ENCODE results near the gene PPM1F. TPM values are rescaled to one million over a fixed set of nuclear protein-coding genes. Genes with fewer than 3 reads are reported as not detected.
"Not testable (repeated sequence)": the region's sequence is repeated elsewhere in the genome, so short reads cannot be mapped to it uniquely, and the experiment has no call there.

PPM1F gene
- polyA plus RNA-seq, 6 donors from 2014 or later, result 4.9 to 11.5 (median 8.2) TPM

GRCh38 chr22:21910367-21910766 lies 42.3 kb downstream of the PPM1F start:
- H3K36me3 Mint-ChIP-seq; H3K27me3 Mint-ChIP-seq; DNase-seq; H3K9me3 Mint-ChIP-seq; ATAC-seq (ENCODE audit: low read depth in 2 of 2); H3K4me1 Mint-ChIP-seq; H3K4me3 Mint-ChIP-seq: not testable (repeated sequence)
- H3K27ac Mint-ChIP-seq, result peak overlapping the region in 2 of 6 donors; percentile 9 to 69

- H3K4me1 Mint-ChIP-seq, result peaks cover 0 to 6% (median 0%) of the 10 kb centered on the region in 3 donors
- no peaks in the 10 kb centered on the region for H3K36me3 Mint-ChIP-seq
- no peaks in the 10 kb centered on the region for H3K9me3 Mint-ChIP-seq
- DNase-seq, result no peak
- no peak for ATAC-seq (ENCODE audit: low read depth in 2 of 2)
- no peaks in the 10 kb centered on the region for H3K27me3 Mint-ChIP-seq
- H3K4me3 Mint-ChIP-seq, result no peak overlapping the region
- H3K27ac Mint-ChIP-seq, result peak overlapping the region in 1 of 6 donors; percentile 69
Measured at GRCh38 chr22:21909871-21910270, 42.8 kb downstream of the PPM1F start.

GRCh38 chr22:21907638-21908522 lies 44.8 kb downstream of the PPM1F start:
- peaks cover 0 to 7% of the 10 kb centered on the region in 2 donors for H3K36me3 Mint-ChIP-seq
- H3K4me1 Mint-ChIP-seq, result peaks cover 0 to 6% (median 0%) of the 10 kb centered on the region in 3 donors
- DNase-seq (no peak), ATAC-seq (ENCODE audit: low read depth in 2 of 2) (no peak)
- H3K27ac Mint-ChIP-seq, result peak overlapping the region in 1 of 6 donors; percentile 20
- H3K4me3 Mint-ChIP-seq, result peak overlapping the region in 1 of 8 donors; percentile 15
- H3K9me3 Mint-ChIP-seq, result no peaks in the 10 kb centered on the region
- no peaks in the 10 kb centered on the region for H3K27me3 Mint-ChIP-seq

- H3K9me3 Mint-ChIP-seq; H3K27me3 Mint-ChIP-seq; H3K36me3 Mint-ChIP-seq; H3K27ac Mint-ChIP-seq; H3K4me1 Mint-ChIP-seq; DNase-seq; ATAC-seq (ENCODE audit: low read depth in 2 of 2); H3K4me3 Mint-ChIP-seq: not testable (repeated sequence)
Measured at GRCh38 chr22:21905234-21905633, 47.4 kb downstream of the PPM1F start.

- DNase-seq, result no peak
- peaks cover 0 to 3% (median 0%) of the 10 kb centered on the region in 3 donors for H3K4me1 Mint-ChIP-seq
- no peaks in the 10 kb centered on the region for H3K27me3 Mint-ChIP-seq
- H3K36me3 Mint-ChIP-seq, result peaks cover 0 to 7% of the 10 kb centered on the region in 2 donors
- H3K4me3 Mint-ChIP-seq, result no peak overlapping the region
- no peak for ATAC-seq (ENCODE audit: low read depth in 2 of 2)
- H3K9me3 Mint-ChIP-seq, result no peaks in the 10 kb centered on the region
- no peak overlapping the region for H3K27ac Mint-ChIP-seq
Measured at GRCh38 chr22:21904250-21904789, 48.3 kb downstream of the PPM1F start.

- Mint-ChIP-seq H3K27me3 (no peaks in the 10 kb centered on the region), H3K4me1 (peaks cover 0 to 3% (median 0%) of the 10 kb centered on the region in 3 donors), H3K4me3 (no peak overlapping the region), H3K36me3 (peaks cover 0 to 7% of the 10 kb centered on the region in 2 donors), H3K9me3 (no peaks in the 10 kb centered on the region), H3K27ac (peak overlapping the region in 2 of 6 donors; percentile 14 to 47)
- ATAC-seq (ENCODE audit: low read depth in 2 of 2), result no peak
- no peak for DNase-seq
Measured at GRCh38 chr22:21903283-21903682, 49.4 kb downstream of the PPM1F start.

GRCh38 chr22:21902296-21903087 lies 50.2 kb downstream of the PPM1F start:
- ATAC-seq (ENCODE audit: low read depth in 2 of 2), result no peak
- no peaks in the 10 kb centered on the region for H3K27me3 Mint-ChIP-seq
- H3K4me3 Mint-ChIP-seq, result no peak overlapping the region
- no peaks in the 10 kb centered on the region for H3K9me3 Mint-ChIP-seq
- H3K4me1 Mint-ChIP-seq, result peaks cover 0 to 3% (median 0%) of the 10 kb centered on the region in 3 donors
- peaks cover 0 to 7% of the 10 kb centered on the region in 2 donors for H3K36me3 Mint-ChIP-seq
- no peak overlapping the region for H3K27ac Mint-ChIP-seq
- no peak for DNase-seq

- H3K27me3 Mint-ChIP-seq, result no peaks in the 10 kb centered on the region
- no peak for ATAC-seq (ENCODE audit: low read depth in 2 of 2)
- no peaks in the 10 kb centered on the region for H3K4me1 Mint-ChIP-seq
- no peaks in the 10 kb centered on the region for H3K9me3 Mint-ChIP-seq
- DNase-seq, result no peak
- H3K27ac Mint-ChIP-seq, result peak overlapping the region in 2 of 6 donors; percentile 41 to 50
- H3K36me3 Mint-ChIP-seq, result no peaks in the 10 kb centered on the region
- no peak overlapping the region for H3K4me3 Mint-ChIP-seq
Measured at GRCh38 chr22:21898354-21898896, 54.2 kb downstream of the PPM1F start.

- Mint-ChIP-seq H3K4me1 (no peaks in the 10 kb centered on the region), H3K9me3 (no peaks in the 10 kb centered on the region), H3K27ac (peak overlapping the region in 2 of 6 donors; percentile 37 to 42), H3K4me3 (no peak overlapping the region), H3K27me3 (no peaks in the 10 kb centered on the region), H3K36me3 (no peaks in the 10 kb centered on the region)
- ATAC-seq (ENCODE audit: low read depth in 2 of 2) (no peak), DNase-seq (no peak)
Measured at GRCh38 chr22:21896951-21897513, 55.6 kb downstream of the PPM1F start.

- H3K27me3 Mint-ChIP-seq; ATAC-seq (ENCODE audit: low read depth in 2 of 2); H3K27ac Mint-ChIP-seq; H3K4me1 Mint-ChIP-seq; H3K36me3 Mint-ChIP-seq; H3K4me3 Mint-ChIP-seq; H3K9me3 Mint-ChIP-seq; DNase-seq: not testable (repeated sequence)
Measured at GRCh38 chr22:21896275-21896674, 56.4 kb downstream of the PPM1F start.

- ATAC-seq (ENCODE audit: low read depth in 2 of 2) (no peak), DNase-seq (no peak)
- Mint-ChIP-seq H3K9me3 (no peaks in the 10 kb centered on the region), H3K27ac (peak overlapping the region in 1 of 6 donors; percentile 7), H3K36me3 (no peaks in the 10 kb centered on the region), H3K27me3 (no peaks in the 10 kb centered on the region), H3K4me1 (no peaks in the 10 kb centered on the region), H3K4me3 (no peak overlapping the region)
Measured at GRCh38 chr22:21894799-21895198, 57.8 kb downstream of the PPM1F start.

GRCh38 chr22:21889251-21889990 lies 63.2 kb downstream of the PPM1F start:
- no peaks in the 10 kb centered on the region for H3K27me3 Mint-ChIP-seq
- no peaks in the 10 kb centered on the region for H3K9me3 Mint-ChIP-seq
- no peak overlapping the region for H3K27ac Mint-ChIP-seq
- H3K36me3 Mint-ChIP-seq, result no peaks in the 10 kb centered on the region
- no peak for DNase-seq
- no peak for ATAC-seq (ENCODE audit: low read depth in 2 of 2)
- H3K4me1 Mint-ChIP-seq, result no peaks in the 10 kb centered on the region
- no peak overlapping the region for H3K4me3 Mint-ChIP-seq

Data from naive B cell (primary cell).